ENCODE data around the gene ABCC10.

DNA sequence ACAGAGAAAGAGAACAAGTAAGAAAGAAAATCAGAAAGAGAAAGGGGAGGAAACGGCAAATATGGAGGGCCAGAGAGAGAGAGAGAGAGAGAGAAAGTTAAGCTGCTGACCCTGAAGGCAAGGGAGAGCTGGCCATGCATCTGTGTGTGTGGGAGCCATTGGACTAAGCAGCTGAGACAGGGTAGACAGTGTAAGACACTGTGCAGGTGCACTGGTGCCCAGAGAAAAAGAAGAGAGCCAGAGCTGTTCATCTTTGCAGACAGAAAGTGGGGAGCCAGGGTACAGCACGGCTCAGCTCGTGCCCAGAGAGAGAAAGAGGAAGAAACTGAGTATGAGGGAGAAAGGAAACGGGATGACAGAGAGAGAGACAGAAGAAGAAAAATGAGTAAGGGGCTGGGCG, 33.7 kb upstream of the ABCC10 start:
- TF ChIP-seq, protein P1, sequence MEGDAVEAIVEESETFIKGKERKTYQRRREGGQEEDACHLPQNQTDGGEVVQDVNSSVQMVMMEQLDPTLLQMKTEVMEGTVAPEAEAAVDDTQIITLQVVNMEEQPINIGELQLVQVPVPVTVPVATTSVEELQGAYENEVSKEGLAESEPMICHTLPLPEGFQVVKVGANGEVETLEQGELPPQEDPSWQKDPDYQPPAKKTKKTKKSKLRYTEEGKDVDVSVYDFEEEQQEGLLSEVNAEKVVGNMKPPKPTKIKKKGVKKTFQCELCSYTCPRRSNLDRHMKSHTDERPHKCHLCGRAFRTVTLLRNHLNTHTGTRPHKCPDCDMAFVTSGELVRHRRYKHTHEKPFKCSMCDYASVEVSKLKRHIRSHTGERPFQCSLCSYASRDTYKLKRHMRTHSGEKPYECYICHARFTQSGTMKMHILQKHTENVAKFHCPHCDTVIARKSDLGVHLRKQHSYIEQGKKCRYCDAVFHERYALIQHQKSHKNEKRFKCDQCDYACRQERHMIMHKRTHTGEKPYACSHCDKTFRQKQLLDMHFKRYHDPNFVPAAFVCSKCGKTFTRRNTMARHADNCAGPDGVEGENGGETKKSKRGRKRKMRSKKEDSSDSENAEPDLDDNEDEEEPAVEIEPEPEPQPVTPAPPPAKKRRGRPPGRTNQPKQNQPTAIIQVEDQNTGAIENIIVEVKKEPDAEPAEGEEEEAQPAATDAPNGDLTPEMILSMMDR (IDR thresholded peaks at IDR 0.05): no peak
- no peak for TF ChIP-seq EP300 (IDR thresholded peaks at IDR 0.05)
- no peak for TF ChIP-seq POLR2A (IDR thresholded peaks at IDR 0.05)

Data from ovary (tissue), 3 donors.